ENCODE results near the gene ZC3H18.

Gene ZC3H18

DNA sequence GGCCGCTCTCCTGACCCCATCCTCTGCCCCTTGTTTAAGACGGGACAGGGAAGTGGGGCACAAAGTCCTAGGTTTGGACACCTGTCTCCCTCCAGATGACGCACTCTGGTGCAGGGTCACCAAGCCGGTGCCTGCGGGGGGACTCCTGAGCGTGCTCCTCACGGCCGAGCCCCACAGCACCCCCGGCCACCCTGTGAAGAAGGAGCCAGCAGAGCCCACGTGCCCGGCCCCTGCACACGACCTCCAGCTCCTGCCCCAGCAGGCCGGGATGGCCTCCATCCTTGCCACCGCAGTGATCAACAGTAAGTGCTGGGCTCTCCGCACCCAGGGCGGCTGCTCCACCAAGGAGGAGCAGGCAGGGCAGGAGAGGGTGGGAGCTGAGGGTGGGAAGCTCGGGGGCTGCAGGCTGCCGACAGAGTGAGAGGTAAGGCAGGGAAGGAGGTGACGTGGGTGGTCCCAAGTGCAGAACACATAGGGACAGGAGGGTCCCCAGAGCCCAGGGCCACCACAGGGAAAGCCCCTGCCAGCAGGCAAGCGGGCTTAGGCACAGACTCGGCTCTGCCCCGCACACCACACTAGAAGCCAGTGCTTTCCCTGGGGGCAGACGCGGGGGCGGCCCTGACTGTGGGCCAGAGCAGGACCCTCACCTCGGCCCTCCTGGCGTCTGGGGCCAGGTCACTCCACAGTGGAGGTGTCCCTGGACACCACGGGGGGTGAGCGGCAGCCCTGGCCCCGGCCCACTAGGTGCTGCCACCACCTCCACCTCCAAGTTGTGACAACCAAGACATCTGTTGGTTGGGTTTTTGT, 42.1 kb upstream of the ZC3H18 start:
- ChIA-PET CTCF (interaction anchor here (1.0 kb wide), 1 partner anchor 92 kb away, joined by 4 read pairs; no protein-coding TSS in a partner anchor), POLR2A (no interaction called here)
- no peak for DNase-seq (ENCODE audit: extremely low spot score)
- TF ChIP-seq HDGF (IDR thresholded peaks at IDR 0.05; ENCODE audit: borderline replicate concordance), result no peak
- no peak for TF ChIP-seq TARDBP (IDR thresholded peaks at IDR 0.05)
- TF ChIP-seq, protein P1, sequence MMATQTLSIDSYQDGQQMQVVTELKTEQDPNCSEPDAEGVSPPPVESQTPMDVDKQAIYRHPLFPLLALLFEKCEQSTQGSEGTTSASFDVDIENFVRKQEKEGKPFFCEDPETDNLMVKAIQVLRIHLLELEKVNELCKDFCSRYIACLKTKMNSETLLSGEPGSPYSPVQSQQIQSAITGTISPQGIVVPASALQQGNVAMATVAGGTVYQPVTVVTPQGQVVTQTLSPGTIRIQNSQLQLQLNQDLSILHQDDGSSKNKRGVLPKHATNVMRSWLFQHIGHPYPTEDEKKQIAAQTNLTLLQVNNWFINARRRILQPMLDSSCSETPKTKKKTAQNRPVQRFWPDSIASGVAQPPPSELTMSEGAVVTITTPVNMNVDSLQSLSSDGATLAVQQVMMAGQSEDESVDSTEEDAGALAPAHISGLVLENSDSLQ (IDR thresholded peaks at IDR 0.05), result no peak

DNA sequence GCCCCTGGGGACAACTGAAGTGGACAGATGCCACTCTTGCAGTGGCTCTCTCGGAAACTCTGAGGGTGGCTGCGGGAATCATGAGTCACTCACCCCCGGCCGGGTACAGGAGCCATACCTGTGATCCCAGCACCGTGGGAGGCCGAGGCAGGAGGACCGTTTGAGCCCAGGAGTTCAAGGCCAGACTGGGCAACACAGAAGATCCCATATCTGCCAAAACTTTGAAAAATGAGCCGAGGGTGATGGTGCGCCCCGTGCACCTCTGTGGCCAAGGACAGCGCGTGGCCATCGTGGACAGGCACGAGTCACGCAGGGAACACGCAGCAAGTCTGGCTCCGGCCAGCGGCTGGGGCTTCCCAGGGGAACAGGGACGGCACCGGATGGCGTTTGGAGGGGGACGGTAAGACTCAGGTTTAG, 41.3 kb upstream of the ZC3H18 start:
- no peak for TF ChIP-seq BHLHE40 (IDR thresholded peaks at IDR 0.05; ENCODE audit: borderline replicate concordance)
- TF ChIP-seq, protein P1 (IDR thresholded peaks at IDR 0.05), result no peak
- TF ChIP-seq TARDBP (IDR thresholded peaks at IDR 0.05), result no peak
- TF ChIP-seq ARNT (IDR thresholded peaks at IDR 0.05), result no peak
- TF ChIP-seq FOXA1 (IDR thresholded peaks at IDR 0.05), result no peak
- no peak for TF ChIP-seq L3MBTL2 (conservative IDR thresholded peaks at IDR 0.05)
- TF ChIP-seq CTBP1 (IDR thresholded peaks at IDR 0.05; ENCODE audit: borderline replicate concordance), result no peak
- no peak for TF ChIP-seq NFRKB (IDR thresholded peaks at IDR 0.05)
- no peak for TF ChIP-seq ZNF384 (IDR thresholded peaks at IDR 0.05)
- no peak for TF ChIP-seq SUZ12 (IDR thresholded peaks at IDR 0.05)
- no peak for TF ChIP-seq ELF4 (IDR thresholded peaks at IDR 0.05)
- no peak for TF ChIP-seq FOXK2 (IDR thresholded peaks at IDR 0.05)
- no peak for TF ChIP-seq SP1 (IDR thresholded peaks at IDR 0.05)
- no peak for TF ChIP-seq LEF1 (IDR thresholded peaks at IDR 0.05; ENCODE audit: borderline replicate concordance)
- no peak for TF ChIP-seq FOXM1 (IDR thresholded peaks at IDR 0.05; ENCODE audit: borderline replicate concordance)
- no peak for TF ChIP-seq HDGF (IDR thresholded peaks at IDR 0.05; ENCODE audit: borderline replicate concordance)
- ChIA-PET CTCF (no interaction called here), POLR2A (no interaction called here)
- DNase-seq (ENCODE audit: extremely low spot score), result no peak

DNA sequence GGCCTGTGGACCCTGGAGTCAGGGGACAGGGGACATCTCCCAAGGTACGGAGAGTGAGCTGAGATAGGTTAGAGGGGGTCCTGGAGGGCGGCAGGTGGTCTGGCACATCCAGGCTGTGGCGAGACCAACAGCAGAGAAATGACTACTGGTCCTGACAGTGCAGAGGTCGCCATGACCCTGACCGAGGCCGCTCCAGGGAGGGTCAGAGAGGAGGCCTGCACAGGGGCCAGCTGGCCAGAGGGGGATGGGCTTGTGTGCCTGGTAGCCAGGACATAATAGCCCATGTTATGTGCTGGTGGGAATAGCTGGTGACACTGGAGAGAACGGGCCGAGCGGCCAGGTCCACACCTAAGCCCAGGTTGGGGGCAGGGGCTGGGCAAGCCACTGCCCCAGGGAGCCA, 40.6 kb upstream of the ZC3H18 start:
- ChIA-PET CTCF (no interaction called here), POLR2A (no interaction called here)
- TF ChIP-seq BHLHE40 (IDR thresholded peaks at IDR 0.05; ENCODE audit: borderline replicate concordance) (no peak), HDGF (IDR thresholded peaks at IDR 0.05; ENCODE audit: borderline replicate concordance) (no peak), NFRKB (IDR thresholded peaks at IDR 0.05) (no peak), LEF1 (IDR thresholded peaks at IDR 0.05; ENCODE audit: borderline replicate concordance) (no peak), ZNF384 (IDR thresholded peaks at IDR 0.05) (no peak), L3MBTL2 (conservative IDR thresholded peaks at IDR 0.05) (no peak), TARDBP (IDR thresholded peaks at IDR 0.05) (no peak), SUZ12 (IDR thresholded peaks at IDR 0.05) (no peak), FOXM1 (IDR thresholded peaks at IDR 0.05; ENCODE audit: borderline replicate concordance) (no peak), SP1 (IDR thresholded peaks at IDR 0.05) (no peak), ARNT (IDR thresholded peaks at IDR 0.05) (no peak), FOXK2 (IDR thresholded peaks at IDR 0.05) (no peak), CTBP1 (IDR thresholded peaks at IDR 0.05; ENCODE audit: borderline replicate concordance) (no peak), ELF4 (IDR thresholded peaks at IDR 0.05) (no peak), FOXA1 (IDR thresholded peaks at IDR 0.05) (no peak)
- TF ChIP-seq, protein P1 (IDR thresholded peaks at IDR 0.05), result no peak
- no peak for DNase-seq (ENCODE audit: extremely low spot score)

DNA sequence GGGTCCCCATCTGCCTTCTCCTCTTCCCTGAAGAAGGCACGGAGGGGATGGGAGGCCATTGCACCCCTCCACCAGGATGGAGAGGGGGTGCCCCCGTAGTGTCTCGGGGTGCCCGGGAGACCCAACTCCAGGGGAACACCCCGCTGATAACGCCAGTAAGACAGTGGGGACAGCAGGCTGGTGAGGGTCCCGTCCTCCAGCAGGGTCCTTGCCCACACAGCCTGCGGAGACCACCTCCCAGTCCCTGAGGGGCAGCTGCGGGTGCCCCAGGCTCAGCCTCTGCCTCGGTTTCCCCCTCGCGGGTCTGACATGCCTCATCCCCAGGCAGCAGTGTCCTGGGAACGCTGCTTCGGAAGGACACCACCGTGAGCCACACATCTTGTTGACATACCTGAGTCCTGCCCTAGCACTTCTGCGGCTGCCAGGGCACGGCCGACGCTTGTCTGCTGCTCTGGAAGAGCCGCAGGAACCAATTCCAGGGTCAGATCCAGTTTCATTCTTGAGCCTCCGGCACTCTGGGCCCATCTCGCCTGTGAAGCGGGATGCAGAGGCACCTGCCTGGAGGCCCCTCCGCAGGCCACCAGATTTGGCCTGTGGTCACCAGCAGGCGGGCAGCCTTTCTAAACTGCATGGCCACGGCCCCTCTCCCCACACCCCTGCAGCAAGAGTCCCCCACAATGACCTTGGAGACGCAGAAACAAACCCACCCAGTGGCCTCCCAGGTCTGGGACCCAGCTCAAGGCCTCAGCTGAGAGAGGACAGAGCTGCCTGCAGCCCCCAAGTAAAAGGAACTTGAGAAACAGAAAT, 39.9 kb upstream of the ZC3H18 start:
- TF ChIP-seq FOXM1 (IDR thresholded peaks at IDR 0.05; ENCODE audit: borderline replicate concordance) (no peak), HDGF (IDR thresholded peaks at IDR 0.05; ENCODE audit: borderline replicate concordance) (no peak), FOXK2 (IDR thresholded peaks at IDR 0.05) (no peak), SUZ12 (IDR thresholded peaks at IDR 0.05) (no peak), LEF1 (IDR thresholded peaks at IDR 0.05; ENCODE audit: borderline replicate concordance) (no peak), TARDBP (IDR thresholded peaks at IDR 0.05) (no peak), ELF4 (IDR thresholded peaks at IDR 0.05) (no peak), SP1 (IDR thresholded peaks at IDR 0.05) (no peak), NFRKB (IDR thresholded peaks at IDR 0.05) (no peak), BHLHE40 (IDR thresholded peaks at IDR 0.05; ENCODE audit: borderline replicate concordance) (no peak), L3MBTL2 (conservative IDR thresholded peaks at IDR 0.05) (no peak), ZNF384 (IDR thresholded peaks at IDR 0.05) (no peak), FOXA1 (IDR thresholded peaks at IDR 0.05) (no peak), ARNT (IDR thresholded peaks at IDR 0.05) (no peak), CTBP1 (IDR thresholded peaks at IDR 0.05; ENCODE audit: borderline replicate concordance) (no peak)
- TF ChIP-seq, protein P1 (IDR thresholded peaks at IDR 0.05), result no peak
- ChIA-PET POLR2A (no interaction called here), CTCF (no interaction called here)
- DNase-seq (ENCODE audit: extremely low spot score), result no peak

DNA sequence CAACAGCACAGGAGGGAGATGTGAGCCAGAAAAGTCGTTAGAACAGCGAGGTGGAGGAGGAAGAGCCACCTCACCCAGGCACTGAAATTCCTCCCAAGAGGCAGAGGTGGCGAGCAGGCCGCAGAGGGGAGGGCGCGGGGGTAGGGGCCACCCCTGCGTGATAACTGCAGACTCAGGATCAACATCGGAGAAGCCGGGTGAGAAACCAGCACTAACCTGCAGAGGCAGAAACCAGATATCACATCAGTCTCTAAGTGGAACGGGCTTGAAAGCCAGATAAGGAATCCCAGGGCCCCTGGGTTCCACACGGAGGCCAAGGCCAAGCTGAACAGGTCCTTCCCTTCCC, 39.4 kb upstream of the ZC3H18 start:
- POLR2A ChIA-PET, result no interaction called here
- CTCF ChIA-PET, result no interaction called here

More for the DNA sequence above, 39.4 kb upstream of the ZC3H18 start:
- TF ChIP-seq LEF1 (IDR thresholded peaks at IDR 0.05; ENCODE audit: borderline replicate concordance), result no peak
- TF ChIP-seq ARNT (IDR thresholded peaks at IDR 0.05), result no peak
- TF ChIP-seq FOXA1 (IDR thresholded peaks at IDR 0.05), result no peak
- no peak for TF ChIP-seq FOXM1 (IDR thresholded peaks at IDR 0.05; ENCODE audit: borderline replicate concordance)
- TF ChIP-seq, protein P1 (IDR thresholded peaks at IDR 0.05), result no peak
- no peak for TF ChIP-seq BHLHE40 (IDR thresholded peaks at IDR 0.05; ENCODE audit: borderline replicate concordance)
- TF ChIP-seq ELF4 (IDR thresholded peaks at IDR 0.05), result no peak
- no peak for TF ChIP-seq L3MBTL2 (conservative IDR thresholded peaks at IDR 0.05)
- TF ChIP-seq NFRKB (IDR thresholded peaks at IDR 0.05), result no peak
- TF ChIP-seq FOXK2 (IDR thresholded peaks at IDR 0.05), result no peak
- no peak for TF ChIP-seq TARDBP (IDR thresholded peaks at IDR 0.05)
- no peak for TF ChIP-seq CTBP1 (IDR thresholded peaks at IDR 0.05; ENCODE audit: borderline replicate concordance)
- no peak for TF ChIP-seq SUZ12 (IDR thresholded peaks at IDR 0.05)
- no peak for TF ChIP-seq SP1 (IDR thresholded peaks at IDR 0.05)
- TF ChIP-seq HDGF (IDR thresholded peaks at IDR 0.05; ENCODE audit: borderline replicate concordance), result no peak
- no peak for TF ChIP-seq ZNF384 (IDR thresholded peaks at IDR 0.05)
- no peak for DNase-seq (ENCODE audit: extremely low spot score)

All from HEK293T (cell line).